Ectodermal cell (in vitro differentiated cells): ENCODE results near the gene ELF5. TPM values are rescaled to one million over a fixed set of nuclear protein-coding genes. Genes with fewer than 3 reads are reported as not detected.

Experiments
- H3K27ac ChIP-seq: 2 replicates; pipeline ENCODE4 v1.7.0; 2013; ENCODE audit warnings: mild to moderate bottlenecking, low read depth, low read length; ENCODE audit not compliant: insufficient read depth, poor library complexity, severe bottlenecking
- H3K27me3 ChIP-seq: 2 replicates; pipeline ENCODE4 v1.7.0; 2013; ENCODE audit warnings: mild to moderate bottlenecking, low read length; ENCODE audit not compliant: insufficient read depth, control insufficient read depth, poor library complexity, severe bottlenecking
- H3K36me3 ChIP-seq: one replicate; pipeline ENCODE4 v1.7.0; 2013; ENCODE audit warnings: low read length; ENCODE audit not compliant: control insufficient read depth, insufficient read depth
- H3K4me1 ChIP-seq: one replicate; pipeline ENCODE4 v1.7.0; 2013; ENCODE audit warnings: low read length; ENCODE audit not compliant: control insufficient read depth, insufficient read depth
- H3K4me3 ChIP-seq: 2 replicates; pipeline ENCODE4 v1.7.0; 2013; ENCODE audit warnings: low read depth, low read length, control low read depth; ENCODE audit not compliant: insufficient read depth
- H3K9me3 ChIP-seq: 2 replicates; pipeline ENCODE4 v1.7.0; 2013; ENCODE audit warnings: mild to moderate bottlenecking, low read length, moderate library complexity; ENCODE audit not compliant: control insufficient read depth
- WGBS, 2 experiments: methylation state at CpG; one replicate each; pipeline ENCODE4 v1.1.7; 2013; ENCODE audit warnings: missing lambda C conversion rate in 2 of 2; 5-methylcytosine and 5-hydroxymethylcytosine counted together
- polyA plus RNA-seq, 4 experiments: library from polyadenylated mRNA; stranded (reverse); fragments of 50-300 nt; gene quantifications; one replicate each; pipeline ENCODE4 v1.2.3, GENCODE V29; 2013

The ELF5 gene
- polyA plus RNA-seq (2013, experiment 1 of 4), result not detected
- not detected for polyA plus RNA-seq (2013, experiment 2 of 4)
- not detected for polyA plus RNA-seq (2013, experiment 3 of 4)
- not detected for polyA plus RNA-seq (2013, experiment 4 of 4)

- WGBS, 2 experiments, result 90 to 92% methylated on average over 17 of the region's 17 CpGs
- no peaks in the 10 kb centered on the region for H3K36me3 ChIP-seq
- no peaks in the 10 kb centered on the region for H3K27me3 ChIP-seq
- peaks cover 12% of the 10 kb centered on the region for H3K4me1 ChIP-seq
- no peaks in the 10 kb centered on the region for H3K9me3 ChIP-seq
- H3K4me3 ChIP-seq, result no peak within 1 kb of the TSS
- no peak within 1 kb of the TSS for H3K27ac ChIP-seq
Observed at GRCh38 chr11:34513682-34514449, at the start of gene ELF5. TSS of gene ELF5 (minus strand) at chr11:34513794. CDS start at chr11:34505749, 8,045 bp downstream.

DNA sequence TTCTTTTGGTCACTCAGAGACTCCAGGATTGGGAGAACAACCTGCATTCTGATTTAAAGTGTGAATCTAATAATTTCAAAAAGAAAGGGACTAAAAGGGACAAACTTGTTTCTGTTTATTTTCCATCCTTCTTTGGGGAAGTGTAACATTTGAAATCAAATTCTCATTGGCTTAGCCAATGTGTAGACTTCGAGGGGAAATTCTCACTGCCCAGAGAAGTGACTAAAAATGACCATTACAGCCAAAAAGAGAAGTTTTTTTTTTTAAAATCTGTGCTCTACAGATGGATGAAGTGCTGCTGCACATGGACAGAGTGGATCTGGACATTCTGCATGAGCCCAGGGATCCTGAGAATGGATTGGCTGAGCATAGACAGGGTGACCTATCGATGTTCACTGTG is 49.4 kb upstream of the ELF5 start:
- Histone ChIP-seq H3K9me3 (no peaks in the 10 kb centered on the region), H3K4me1 (peaks cover 4% of the 10 kb centered on the region), H3K36me3 (no peaks in the 10 kb centered on the region), H3K27ac (no peak overlapping the region), H3K27me3 (no peaks in the 10 kb centered on the region), H3K4me3 (no peak overlapping the region)
- WGBS, 2 experiments, result 95 to 98% methylated on average over 2 of the region's 2 CpGs

- Histone ChIP-seq H3K27ac (no peak overlapping the region), H3K9me3 (no peaks in the 10 kb centered on the region), H3K4me3 (no peak overlapping the region), H3K4me1 (peaks cover under 1% of the 10 kb centered on the region), H3K36me3 (no peaks in the 10 kb centered on the region), H3K27me3 (no peaks in the 10 kb centered on the region)
- 95% methylated on average over 4 of the region's 4 CpGs for WGBS, 2 experiments
Observed at GRCh38 chr11:34560511-34560910, 46.9 kb upstream of the ELF5 start.

DNA sequence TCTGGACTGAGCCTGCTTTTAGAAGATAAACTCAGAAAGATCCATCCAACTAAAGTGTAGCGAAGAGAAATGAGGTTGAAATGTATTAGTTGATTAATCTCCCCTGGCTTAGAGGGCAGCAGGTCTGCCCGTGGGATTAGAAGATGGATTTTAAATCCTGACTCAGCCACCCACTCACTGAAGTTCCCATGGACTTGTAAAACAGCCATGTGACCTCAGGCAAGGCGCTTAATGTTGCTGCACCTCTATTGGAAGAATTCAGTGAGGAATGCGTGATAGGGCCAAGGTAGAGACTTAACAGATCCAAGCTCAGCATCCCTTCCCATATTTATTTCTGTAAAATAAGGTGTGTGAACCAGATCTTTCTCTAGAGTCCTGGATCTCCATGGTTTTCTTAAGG is 45.1 kb upstream of the ELF5 start:
- Histone ChIP-seq H3K27ac (no peak overlapping the region), H3K4me1 (no peaks in the 10 kb centered on the region), H3K27me3 (no peaks in the 10 kb centered on the region), H3K9me3 (no peaks in the 10 kb centered on the region), H3K4me3 (no peak overlapping the region), H3K36me3 (no peaks in the 10 kb centered on the region)
- WGBS, 2 experiments, result 84 to 91% methylated on average over 4 of the region's 4 CpGs

- H3K4me1 ChIP-seq, result no peaks in the 10 kb centered on the region
- H3K4me3 ChIP-seq, result no peak overlapping the region
- WGBS, 2 experiments, result 50 to 91% methylated on average over 1 of the region's 1 CpG
- H3K27ac ChIP-seq, result no peak overlapping the region
- no peaks in the 10 kb centered on the region for H3K36me3 ChIP-seq
- no peaks in the 10 kb centered on the region for H3K27me3 ChIP-seq
- no peaks in the 10 kb centered on the region for H3K9me3 ChIP-seq
Observed at GRCh38 chr11:34558211-34558610, 44.6 kb upstream of the ELF5 start.

GRCh38 chr11:34552270-34552669 is 38.7 kb upstream of the ELF5 start:
- Histone ChIP-seq H3K27me3 (no peaks in the 10 kb centered on the region), H3K27ac (no peak overlapping the region), H3K36me3 (no peaks in the 10 kb centered on the region), H3K9me3 (no peaks in the 10 kb centered on the region), H3K4me3 (no peak overlapping the region), H3K4me1 (peaks cover 5% of the 10 kb centered on the region)
- 78 to 89% methylated on average over 3 of the region's 3 CpGs for WGBS, 2 experiments

GRCh38 chr11:34549271-34549670 is 35.7 kb upstream of the ELF5 start:
- H3K36me3 ChIP-seq, result no peaks in the 10 kb centered on the region
- no peaks in the 10 kb centered on the region for H3K27me3 ChIP-seq
- no peaks in the 10 kb centered on the region for H3K9me3 ChIP-seq
- peaks cover 5% of the 10 kb centered on the region for H3K4me1 ChIP-seq
- no peak overlapping the region for H3K4me3 ChIP-seq
- WGBS, 2 experiments, result 92 to 95% methylated on average over 5 of the region's 5 CpGs
- no peak overlapping the region for H3K27ac ChIP-seq

DNA sequence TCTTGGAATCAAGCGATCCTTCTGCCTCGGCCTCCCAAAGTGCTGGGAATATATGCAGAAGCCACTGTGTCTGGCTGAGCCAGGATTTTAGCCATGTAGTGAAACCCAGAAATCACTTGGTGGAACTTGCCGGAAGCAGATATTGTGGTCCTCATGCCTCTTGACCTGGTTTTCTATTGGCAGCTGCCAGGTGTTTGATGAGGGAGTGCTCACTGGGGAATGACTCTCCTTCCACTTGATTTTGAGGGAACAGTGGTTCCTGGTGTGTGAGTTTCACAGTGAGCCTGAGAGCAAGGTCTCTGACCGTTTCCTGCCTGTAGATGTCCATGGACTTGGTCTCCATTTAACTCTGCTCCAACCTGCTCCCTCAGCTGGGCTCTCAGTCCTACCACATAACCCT is 34.7 kb upstream of the ELF5 start:
- 94 to 99% methylated on average over 4 of the region's 4 CpGs for WGBS, 2 experiments
- Histone ChIP-seq H3K9me3 (no peaks in the 10 kb centered on the region), H3K27ac (no peak overlapping the region), H3K27me3 (no peaks in the 10 kb centered on the region), H3K4me3 (no peak overlapping the region), H3K36me3 (no peaks in the 10 kb centered on the region), H3K4me1 (peaks cover 5% of the 10 kb centered on the region)

- Histone ChIP-seq H3K36me3 (no peaks in the 10 kb centered on the region), H3K27me3 (no peaks in the 10 kb centered on the region), H3K4me3 (no peak overlapping the region), H3K9me3 (no peaks in the 10 kb centered on the region), H3K4me1 (peaks cover 5% of the 10 kb centered on the region), H3K27ac (no peak overlapping the region)
- WGBS, 2 experiments, result 59 to 61% methylated on average over 6 of the region's 6 CpGs
Observed at GRCh38 chr11:34546511-34547209, 33.1 kb upstream of the ELF5 start.

DNA sequence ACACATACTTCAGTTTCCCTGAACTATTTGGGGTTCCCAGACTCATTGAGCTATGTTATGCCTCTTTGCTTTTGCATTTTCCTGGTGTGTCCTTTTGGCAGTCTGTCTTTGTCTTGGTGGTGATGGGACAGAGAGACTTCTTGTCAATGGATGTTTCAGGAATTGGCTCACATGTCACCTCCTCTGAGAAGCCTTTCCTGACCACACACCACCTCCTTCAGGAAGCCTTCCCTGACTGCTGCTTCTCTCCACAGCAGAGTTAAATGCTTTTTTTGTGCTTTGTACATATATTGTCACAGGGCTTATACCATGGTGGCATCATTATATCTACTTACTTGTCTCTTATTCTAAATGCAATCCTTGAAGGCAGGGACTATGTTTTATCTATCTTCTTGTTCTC is 28.5 kb upstream of the ELF5 start:
- Histone ChIP-seq H3K27ac (no peak overlapping the region), H3K4me3 (no peak overlapping the region)

More for the DNA sequence above, 28.5 kb upstream of the ELF5 start:
- Histone ChIP-seq H3K4me1 (no peaks in the 10 kb centered on the region), H3K36me3 (no peaks in the 10 kb centered on the region), H3K9me3 (no peaks in the 10 kb centered on the region), H3K27me3 (no peaks in the 10 kb centered on the region)
